HepG2 (cell line): Measurements from ENCODE around the gene CLCNKA.

ENCODE experiments used
- CREM ChIP-seq, 2 experiments: sonication (generic) in 1 of 2; formaldehyde crosslinking in 1 of 2; IDR thresholded peaks; 2 replicates each; pipeline versions ENCODE4 v1.4.0 to v1.6.1; 2016 to 2020; ENCODE audit warnings: antibody characterized with exemption in 1 of 2, mild to moderate bottlenecking in 1 of 2, missing genetic modification reagents in 1 of 2
- EHMT2 ChIP-seq: fragments of 200-600 bp; sonication (generic); IDR thresholded peaks from 2 replicates; pipeline ENCODE4 v1.7.0; 2017; ENCODE audit warnings: antibody characterized with exemption, low read depth, low read length, borderline replicate concordance
- POLR2A ChIP-seq, 2 experiments: IDR thresholded peaks; 2 replicates each; pipeline ENCODE4 v1.6.1; 2011; ENCODE audit warnings: low read depth in 2 of 2, low read length in 2 of 2, mild to moderate bottlenecking in 1 of 2, moderate library complexity in 1 of 2; ENCODE audit not compliant: insufficient read depth in 1 of 2
- RAD21 ChIP-seq: fragments of 450-650 bp; formaldehyde crosslinking; IDR thresholded peaks from 2 replicates; pipeline ENCODE4 v1.5.0; 2020; ENCODE audit warnings: mild to moderate bottlenecking
- TAF1 ChIP-seq: sonication (generic); formaldehyde crosslinking; IDR thresholded peaks from 2 replicates; pipeline ENCODE4 v1.4.0; 2020; ENCODE audit warnings: missing genetic modification reagents
- YEATS2 ChIP-seq: sonication (generic); formaldehyde crosslinking; IDR thresholded peaks from 2 replicates; pipeline ENCODE4 v1.4.0; 2020; ENCODE audit warnings: missing genetic modification reagents, borderline replicate concordance
- ZNF484 ChIP-seq: sonication (generic); formaldehyde crosslinking; IDR thresholded peaks from 2 replicates; pipeline ENCODE4 v1.5.1; 2020; ENCODE audit warnings: mild to moderate bottlenecking, low read depth, missing genetic modification reagents, borderline replicate concordance
- ZNF761 ChIP-seq: sonication (generic); formaldehyde crosslinking; conservative IDR thresholded peaks from 2 replicates; pipeline ENCODE4 v1.4.0; 2020; ENCODE audit warnings: mild to moderate bottlenecking, missing genetic modification reagents
- TF ChIP-seq, protein P1 (sequence below): sonication (generic); formaldehyde crosslinking; IDR thresholded peaks from 2 replicates; pipeline ENCODE4 v1.5.0; 2020; ENCODE audit warnings: mild to moderate bottlenecking, missing genetic modification reagents, moderate library complexity
- TF ChIP-seq, protein P2 (sequence below): sonication (generic); formaldehyde crosslinking; IDR thresholded peaks from 2 replicates; pipeline ENCODE4 v1.4.0; 2020; ENCODE audit warnings: mild to moderate bottlenecking, missing genetic modification reagents
- TF ChIP-seq, protein P3 (sequence below): sonication (generic); formaldehyde crosslinking; IDR thresholded peaks from 2 replicates; pipeline ENCODE4 v1.4.0; 2020; ENCODE audit warnings: missing genetic modification reagents, borderline replicate concordance

DNA sequence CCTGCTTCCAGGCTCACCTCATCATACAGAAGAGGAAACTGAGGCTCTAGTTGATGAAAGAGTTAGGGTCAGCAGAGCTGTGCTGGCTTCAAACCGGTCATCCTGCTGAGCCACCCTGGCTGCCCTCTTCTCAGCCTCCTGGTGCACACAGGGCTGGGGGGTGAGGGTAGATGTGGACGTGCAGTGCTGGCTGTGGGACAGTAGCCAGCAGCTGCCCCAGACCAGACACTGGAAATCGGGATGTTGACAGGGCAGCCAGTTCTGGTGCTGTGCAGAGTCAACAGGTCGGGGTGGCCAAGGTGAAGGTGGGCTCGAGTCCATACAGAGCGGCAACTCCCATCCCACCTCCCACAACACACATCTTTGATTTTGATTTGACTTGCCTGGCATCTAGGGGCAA, 1.5 kb upstream of the CLCNKA start:
- TF ChIP-seq, protein P1, sequence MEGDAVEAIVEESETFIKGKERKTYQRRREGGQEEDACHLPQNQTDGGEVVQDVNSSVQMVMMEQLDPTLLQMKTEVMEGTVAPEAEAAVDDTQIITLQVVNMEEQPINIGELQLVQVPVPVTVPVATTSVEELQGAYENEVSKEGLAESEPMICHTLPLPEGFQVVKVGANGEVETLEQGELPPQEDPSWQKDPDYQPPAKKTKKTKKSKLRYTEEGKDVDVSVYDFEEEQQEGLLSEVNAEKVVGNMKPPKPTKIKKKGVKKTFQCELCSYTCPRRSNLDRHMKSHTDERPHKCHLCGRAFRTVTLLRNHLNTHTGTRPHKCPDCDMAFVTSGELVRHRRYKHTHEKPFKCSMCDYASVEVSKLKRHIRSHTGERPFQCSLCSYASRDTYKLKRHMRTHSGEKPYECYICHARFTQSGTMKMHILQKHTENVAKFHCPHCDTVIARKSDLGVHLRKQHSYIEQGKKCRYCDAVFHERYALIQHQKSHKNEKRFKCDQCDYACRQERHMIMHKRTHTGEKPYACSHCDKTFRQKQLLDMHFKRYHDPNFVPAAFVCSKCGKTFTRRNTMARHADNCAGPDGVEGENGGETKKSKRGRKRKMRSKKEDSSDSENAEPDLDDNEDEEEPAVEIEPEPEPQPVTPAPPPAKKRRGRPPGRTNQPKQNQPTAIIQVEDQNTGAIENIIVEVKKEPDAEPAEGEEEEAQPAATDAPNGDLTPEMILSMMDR (CRISPR knock-in tag): no peak
- no peak for TF ChIP-seq RAD21 (CRISPR knock-in tag)
- no peak for TF ChIP-seq TAF1 (CRISPR knock-in tag)
- no peak for TF ChIP-seq YEATS2 (CRISPR knock-in tag)
- TF ChIP-seq, protein P2, sequence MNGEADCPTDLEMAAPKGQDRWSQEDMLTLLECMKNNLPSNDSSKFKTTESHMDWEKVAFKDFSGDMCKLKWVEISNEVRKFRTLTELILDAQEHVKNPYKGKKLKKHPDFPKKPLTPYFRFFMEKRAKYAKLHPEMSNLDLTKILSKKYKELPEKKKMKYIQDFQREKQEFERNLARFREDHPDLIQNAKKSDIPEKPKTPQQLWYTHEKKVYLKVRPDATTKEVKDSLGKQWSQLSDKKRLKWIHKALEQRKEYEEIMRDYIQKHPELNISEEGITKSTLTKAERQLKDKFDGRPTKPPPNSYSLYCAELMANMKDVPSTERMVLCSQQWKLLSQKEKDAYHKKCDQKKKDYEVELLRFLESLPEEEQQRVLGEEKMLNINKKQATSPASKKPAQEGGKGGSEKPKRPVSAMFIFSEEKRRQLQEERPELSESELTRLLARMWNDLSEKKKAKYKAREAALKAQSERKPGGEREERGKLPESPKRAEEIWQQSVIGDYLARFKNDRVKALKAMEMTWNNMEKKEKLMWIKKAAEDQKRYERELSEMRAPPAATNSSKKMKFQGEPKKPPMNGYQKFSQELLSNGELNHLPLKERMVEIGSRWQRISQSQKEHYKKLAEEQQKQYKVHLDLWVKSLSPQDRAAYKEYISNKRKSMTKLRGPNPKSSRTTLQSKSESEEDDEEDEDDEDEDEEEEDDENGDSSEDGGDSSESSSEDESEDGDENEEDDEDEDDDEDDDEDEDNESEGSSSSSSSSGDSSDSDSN (CRISPR knock-in tag): no peak
- TF ChIP-seq, protein P3, sequence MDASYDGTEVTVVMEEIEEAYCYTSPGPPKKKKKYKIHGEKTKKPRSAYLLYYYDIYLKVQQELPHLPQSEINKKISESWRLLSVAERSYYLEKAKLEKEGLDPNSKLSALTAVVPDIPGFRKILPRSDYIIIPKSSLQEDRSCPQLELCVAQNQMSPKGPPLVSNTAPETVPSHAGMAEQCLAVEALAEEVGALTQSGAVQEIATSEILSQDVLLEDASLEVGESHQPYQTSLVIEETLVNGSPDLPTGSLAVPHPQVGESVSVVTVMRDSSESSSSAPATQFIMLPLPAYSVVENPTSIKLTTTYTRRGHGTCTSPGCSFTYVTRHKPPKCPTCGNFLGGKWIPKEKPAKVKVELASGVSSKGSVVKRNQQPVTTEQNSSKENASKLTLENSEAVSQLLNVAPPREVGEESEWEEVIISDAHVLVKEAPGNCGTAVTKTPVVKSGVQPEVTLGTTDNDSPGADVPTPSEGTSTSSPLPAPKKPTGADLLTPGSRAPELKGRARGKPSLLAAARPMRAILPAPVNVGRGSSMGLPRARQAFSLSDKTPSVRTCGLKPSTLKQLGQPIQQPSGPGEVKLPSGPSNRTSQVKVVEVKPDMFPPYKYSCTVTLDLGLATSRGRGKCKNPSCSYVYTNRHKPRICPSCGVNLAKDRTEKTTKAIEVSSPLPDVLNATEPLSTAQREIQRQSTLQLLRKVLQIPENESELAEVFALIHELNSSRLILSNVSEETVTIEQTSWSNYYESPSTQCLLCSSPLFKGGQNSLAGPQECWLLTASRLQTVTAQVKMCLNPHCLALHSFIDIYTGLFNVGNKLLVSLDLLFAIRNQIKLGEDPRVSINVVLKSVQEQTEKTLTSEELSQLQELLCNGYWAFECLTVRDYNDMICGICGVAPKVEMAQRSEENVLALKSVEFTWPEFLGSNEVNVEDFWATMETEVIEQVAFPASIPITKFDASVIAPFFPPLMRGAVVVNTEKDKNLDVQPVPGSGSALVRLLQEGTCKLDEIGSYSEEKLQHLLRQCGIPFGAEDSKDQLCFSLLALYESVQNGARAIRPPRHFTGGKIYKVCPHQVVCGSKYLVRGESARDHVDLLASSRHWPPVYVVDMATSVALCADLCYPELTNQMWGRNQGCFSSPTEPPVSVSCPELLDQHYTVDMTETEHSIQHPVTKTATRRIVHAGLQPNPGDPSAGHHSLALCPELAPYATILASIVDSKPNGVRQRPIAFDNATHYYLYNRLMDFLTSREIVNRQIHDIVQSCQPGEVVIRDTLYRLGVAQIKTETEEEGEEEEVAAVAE (CRISPR knock-in tag): no peak
- TF ChIP-seq POLR2A (IDR thresholded peaks at IDR 0.05; ENCODE audit: insufficient read depth in 1 of 2, low read depth in 2 of 2, low read length in 2 of 2): no peak
- TF ChIP-seq ZNF761: no peak
- no peak for TF ChIP-seq CREM (IDR thresholded peaks at IDR 0.05)
- no peak for TF ChIP-seq CREM (CRISPR knock-in tag; IDR thresholded peaks at IDR 0.05)
- TF ChIP-seq ZNF484: no peak
- no peak for TF ChIP-seq EHMT2
